Keratinocyte (primary cell): Measurements from ENCODE around the gene TRAFD1. TPM values are rescaled to one million over a fixed set of nuclear protein-coding genes. Genes with fewer than 3 reads are reported as not detected.
"Not testable (repeated sequence)": the region's sequence is repeated elsewhere in the genome, so short reads cannot be mapped to it uniquely, and the experiment has no call there.

ENCODE experiments used
- DNase-seq: peaks from one replicate; pipeline ENCODE4 v3.0.0-alpha.2; 2011; ENCODE audit warnings: low read depth, missing footprints, low spot score
- FAIRE-seq: peaks from 2 replicates; lab custom pipeline; 2011; peaks lifted over from hg19 to GRCh38; lab: Jason Lieb, UNC
- H2AFZ ChIP-seq: 2 replicates; pipeline ENCODE4 v1.6.0; 2012; ENCODE audit warnings: low read length, control low read depth, inconsistent platforms; ENCODE audit not compliant: control insufficient read depth
- H3K27ac ChIP-seq: 2 replicates; pipeline ENCODE4 v1.5.1; 2011; ENCODE audit warnings: low read length; ENCODE audit not compliant: control insufficient read depth, insufficient read depth
- H3K27me3 ChIP-seq: 3 replicates; pipeline ENCODE4 v1.6.0; 2011; ENCODE audit warnings: low read length; ENCODE audit not compliant: control insufficient read depth, insufficient read depth; ENCODE audit errors: extremely low read depth
- H3K36me3 ChIP-seq, 2 experiments: 2 replicates in 1 of 2; 3 replicates in 1 of 2; pipeline ENCODE4 v1.5.1; 2011; ENCODE audit warnings: low read length in 2 of 2, mild to moderate bottlenecking in 1 of 2; ENCODE audit not compliant: control insufficient read depth in 2 of 2, insufficient read depth in 2 of 2; ENCODE audit errors: extremely low read depth in 1 of 2
- H3K4me1 ChIP-seq: 3 replicates; pipeline ENCODE4 v1.5.1; 2011; ENCODE audit warnings: low read length; ENCODE audit not compliant: control insufficient read depth, insufficient read depth; ENCODE audit errors: extremely low read depth
- H3K4me2 ChIP-seq: 3 replicates; pipeline ENCODE4 v1.6.0; 2011; ENCODE audit warnings: low read depth, low read length; ENCODE audit not compliant: control insufficient read depth, insufficient read depth; ENCODE audit errors: extremely low read depth
- H3K4me3 ChIP-seq, 3 experiments: fragments of 200-600 bp in 1 of 3; sonication (generic) in 1 of 3; 2 replicates in 2 of 3; 3 replicates in 1 of 3; pipeline ENCODE4 v1.5.1; 2011 to 2016; ENCODE audit warnings: low read length in 3 of 3, mild to moderate bottlenecking in 3 of 3, control low read depth in 2 of 3, inconsistent platforms in 1 of 3, low read depth in 1 of 3, mixed read lengths in 1 of 3, mixed run types in 1 of 3, moderate library complexity in 1 of 3; ENCODE audit not compliant: control insufficient read depth in 2 of 3, insufficient read depth in 2 of 3; ENCODE audit errors: extremely low read depth in 1 of 3
- H3K79me2 ChIP-seq: 2 replicates; pipeline ENCODE4 v1.6.0; 2012; ENCODE audit warnings: low read length; ENCODE audit not compliant: control insufficient read depth, insufficient read depth
- H3K9ac ChIP-seq: 3 replicates; pipeline ENCODE4 v1.6.0; 2011; ENCODE audit warnings: low read length; ENCODE audit not compliant: control insufficient read depth, insufficient read depth; ENCODE audit errors: extremely low read depth
- H3K9me1 ChIP-seq: 3 replicates; pipeline ENCODE4 v1.6.0; 2011; ENCODE audit warnings: low read length; ENCODE audit not compliant: control insufficient read depth, insufficient read depth; ENCODE audit errors: extremely low read depth
- H3K9me3 ChIP-seq: 2 replicates; pipeline ENCODE4 v1.5.1; 2012; ENCODE audit warnings: low read depth, low read length; ENCODE audit not compliant: control insufficient read depth
- H4K20me1 ChIP-seq: 3 replicates; pipeline ENCODE4 v1.6.0; 2011; ENCODE audit warnings: low read length; ENCODE audit not compliant: control insufficient read depth, insufficient read depth; ENCODE audit errors: extremely low read depth
- EZH2 ChIP-seq: IDR thresholded peaks from one replicate; pipeline ENCODE4 v1.6.1; 2012; ENCODE audit warnings: inconsistent platforms, mild to moderate bottlenecking, low read length, moderate library complexity
- dilution Hi-C: fragments of 300-500 bp; cut with MboI; formaldehyde crosslinking; loops from one replicate; pipeline ENCODE4 v1.7.0; 2020; ENCODE audit warnings: low sequenced_read_pairs; ENCODE audit not compliant: extremely low pct_ligation_motif_present
- polyA plus RNA-seq, 5 experiments: library from polyadenylated mRNA; depleted of rRNA in 3 of 5; stranded (reverse) in 3 of 5; stranded (forward) in 1 of 5; unstranded in 1 of 5; fragments of >200 nt; gene quantifications; 1 replicate in 1 of 5; 2 replicates in 3 of 5; 3 replicates in 1 of 5; pipeline versions ENCODE4 v1.2.1 to v1.2.3, GENCODE V29; 2011 to 2012; ENCODE audit warnings: missing spikeins in 2 of 5, low read depth in 1 of 5, low replicate concordance in 1 of 5
- TF ChIP-seq, protein P1 (sequence below), 3 experiments: IDR thresholded peaks in 1 of 3; conservative IDR thresholded peaks in 1 of 3; optimal IDR thresholded peaks in 1 of 3; 2 replicates in 2 of 3; 3 replicates in 1 of 3; pipeline versions ENCODE3 to v1.5.1; 2011; ENCODE audit warnings: low read length in 3 of 3, mild to moderate bottlenecking in 3 of 3, moderate library complexity in 2 of 3, control low read depth in 1 of 3, inconsistent platforms in 1 of 3; ENCODE audit not compliant: insufficient read depth in 2 of 3; ENCODE audit errors: extremely low read depth in 1 of 3

The TRAFD1 gene
- polyA plus RNA-seq, 1 donor (not counting 4 experiments of a cell fraction or from before 2014, with no cell fraction given) = 25.6 TPM

DNA sequence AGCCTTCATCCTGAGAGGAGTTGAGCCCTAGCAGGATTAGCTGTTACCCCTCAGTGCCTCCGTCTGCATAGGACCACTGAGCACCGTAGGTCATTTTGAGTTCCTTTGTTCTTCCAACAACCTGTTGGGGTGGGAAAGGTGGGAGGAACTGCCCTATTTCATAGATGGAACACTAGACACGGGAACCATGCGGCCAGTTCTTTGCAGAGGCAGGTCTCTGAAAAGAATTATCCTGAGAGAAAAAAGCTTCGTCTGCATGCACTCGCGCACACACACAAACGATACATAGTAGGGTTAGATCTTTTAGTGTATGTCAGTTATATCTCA, 28.5 kb downstream of the TRAFD1 start:
- no peak for TF ChIP-seq EZH2
- dilution Hi-C loops = no loop called here
- no peak overlapping the region for H2AFZ ChIP-seq
- FAIRE-seq (no peak), DNase-seq (no peak)
- H3K79me2 ChIP-seq = no peaks in the 10 kb centered on the region
- H3K4me3 ChIP-seq = no peak overlapping the region
- no peaks in the 10 kb centered on the region for H3K9me1 ChIP-seq
- peaks cover 16 to 32% of the 10 kb centered on the region in 2 experiments for H3K36me3 ChIP-seq
- no peaks in the 10 kb centered on the region for H3K27me3 ChIP-seq
- H3K9ac ChIP-seq = no peak overlapping the region
- no peak overlapping the region for H3K4me2 ChIP-seq
- H3K9me3 ChIP-seq = no peaks in the 10 kb centered on the region
- no peak overlapping the region for H3K27ac ChIP-seq
- H3K4me1 ChIP-seq = peaks cover 3% of the 10 kb centered on the region
- H4K20me1 ChIP-seq = no peaks in the 10 kb centered on the region

DNA sequence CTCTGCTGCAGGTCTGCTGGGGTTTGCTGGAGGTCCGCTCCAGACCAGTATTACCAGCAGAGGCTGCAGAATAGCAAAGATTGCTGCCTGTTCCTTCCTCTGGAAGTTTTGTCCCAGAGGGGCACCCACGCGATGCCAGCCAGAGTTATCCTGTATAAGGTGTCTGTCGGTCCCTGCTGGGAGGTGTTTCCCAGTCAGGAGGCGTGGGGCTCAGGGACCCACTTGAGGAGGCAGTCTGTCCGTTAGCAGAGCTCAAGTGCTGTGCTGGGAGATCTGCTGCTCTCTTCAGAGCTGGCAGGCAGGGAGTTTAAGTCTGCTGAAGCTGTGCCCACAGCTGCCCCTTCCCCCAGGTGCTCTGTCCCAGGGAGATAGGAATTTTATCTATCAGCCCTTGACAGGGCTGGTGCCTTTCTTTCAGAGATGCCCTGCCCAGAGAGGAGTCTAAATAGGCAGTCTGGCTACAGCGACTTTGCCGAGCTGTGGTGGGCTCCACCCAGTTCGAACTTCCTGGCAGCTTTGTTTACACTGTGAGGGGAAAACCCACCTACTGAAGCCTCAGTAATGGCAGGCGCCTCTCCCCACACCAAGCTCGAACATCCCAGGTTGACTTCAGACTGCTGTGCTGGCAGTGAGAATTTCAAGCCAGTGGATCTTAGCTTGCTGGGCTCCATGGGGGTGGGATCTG, 33.2 kb downstream of the TRAFD1 start:
- H3K27ac ChIP-seq, H3K9me1 ChIP-seq, FAIRE-seq, H4K20me1 ChIP-seq, H3K4me1 ChIP-seq, dilution Hi-C loops, H3K4me2 ChIP-seq, H3K27me3 ChIP-seq, H3K79me2 ChIP-seq, H3K9me3 ChIP-seq, H3K4me3 ChIP-seq, H2AFZ ChIP-seq, H3K9ac ChIP-seq, DNase-seq: not testable (repeated sequence)
- peaks cover 0 to 14% of the 10 kb centered on the region in 2 experiments for H3K36me3 ChIP-seq

DNA sequence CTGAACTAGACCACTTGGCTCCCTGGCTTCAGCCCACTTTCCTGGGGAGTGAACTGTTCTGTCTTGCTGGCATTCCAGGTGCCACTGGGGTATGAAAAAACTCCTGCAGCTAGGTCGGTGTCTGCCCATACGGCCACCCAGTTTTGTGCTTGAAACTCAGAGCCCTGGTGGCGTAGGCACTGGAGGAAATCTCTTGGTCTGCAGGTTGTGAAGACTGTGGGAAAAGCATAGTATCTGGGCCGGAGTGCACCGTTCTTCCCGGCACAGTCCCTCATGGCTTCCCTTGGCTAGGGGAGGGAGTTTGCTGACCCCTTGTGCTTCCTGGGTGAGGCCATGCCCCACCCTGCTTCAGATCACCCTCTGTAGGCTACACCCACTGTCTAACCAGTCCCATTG, 33.8 kb downstream of the TRAFD1 start:
- no peaks in the 10 kb centered on the region for H3K9me3 ChIP-seq
- H3K4me3 ChIP-seq = no peak overlapping the region
- no peaks in the 10 kb centered on the region for H3K4me1 ChIP-seq
- DNase-seq = no peak
- H3K79me2 ChIP-seq = no peaks in the 10 kb centered on the region
- H3K27ac ChIP-seq = no peak overlapping the region
- H3K9me1 ChIP-seq = no peaks in the 10 kb centered on the region
- no peaks in the 10 kb centered on the region for H3K27me3 ChIP-seq
- H4K20me1 ChIP-seq = no peaks in the 10 kb centered on the region
- no peak overlapping the region for H2AFZ ChIP-seq
- H3K4me2 ChIP-seq = no peak overlapping the region
- no peak for FAIRE-seq
- dilution Hi-C loops = no loop called here
- peaks cover 0 to 14% of the 10 kb centered on the region in 2 experiments for H3K36me3 ChIP-seq
- TF ChIP-seq, protein P1, sequence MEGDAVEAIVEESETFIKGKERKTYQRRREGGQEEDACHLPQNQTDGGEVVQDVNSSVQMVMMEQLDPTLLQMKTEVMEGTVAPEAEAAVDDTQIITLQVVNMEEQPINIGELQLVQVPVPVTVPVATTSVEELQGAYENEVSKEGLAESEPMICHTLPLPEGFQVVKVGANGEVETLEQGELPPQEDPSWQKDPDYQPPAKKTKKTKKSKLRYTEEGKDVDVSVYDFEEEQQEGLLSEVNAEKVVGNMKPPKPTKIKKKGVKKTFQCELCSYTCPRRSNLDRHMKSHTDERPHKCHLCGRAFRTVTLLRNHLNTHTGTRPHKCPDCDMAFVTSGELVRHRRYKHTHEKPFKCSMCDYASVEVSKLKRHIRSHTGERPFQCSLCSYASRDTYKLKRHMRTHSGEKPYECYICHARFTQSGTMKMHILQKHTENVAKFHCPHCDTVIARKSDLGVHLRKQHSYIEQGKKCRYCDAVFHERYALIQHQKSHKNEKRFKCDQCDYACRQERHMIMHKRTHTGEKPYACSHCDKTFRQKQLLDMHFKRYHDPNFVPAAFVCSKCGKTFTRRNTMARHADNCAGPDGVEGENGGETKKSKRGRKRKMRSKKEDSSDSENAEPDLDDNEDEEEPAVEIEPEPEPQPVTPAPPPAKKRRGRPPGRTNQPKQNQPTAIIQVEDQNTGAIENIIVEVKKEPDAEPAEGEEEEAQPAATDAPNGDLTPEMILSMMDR (optimal IDR thresholded peaks at IDR 0.05 in 1 of 3, IDR thresholded peaks at IDR 0.05 in 1 of 3, conservative IDR thresholded peaks at IDR 0.05 in 1 of 3; ENCODE audit: extremely low read depth in 1 of 3, insufficient read depth in 2 of 3, low read length in 3 of 3) = no peak
- no peak for TF ChIP-seq EZH2
- H3K9ac ChIP-seq = no peak overlapping the region
